HG02840 (cell line): Measurements from ENCODE around the gene SGSH.

Experiments used
- ATAC-seq: cut with Tn5 transposase; IDR thresholded peaks from one replicate; pipeline ENCODE4 v1.9.1; 2021; ENCODE audit warnings: mild to moderate bottlenecking, moderate library complexity, moderate number of reproducible peaks; ENCODE audit not compliant: unreplicated experiment, low FRiP score

The SGSH gene

GRCh38 chr17:80190716-80191115 is 29.4 kb downstream of the SGSH start:
- no peak for ATAC-seq

- ATAC-seq = no peak
Measured at GRCh38 chr17:80189611-80190010, 30.5 kb downstream of the SGSH start.

GRCh38 chr17:80187515-80187941 is 32.6 kb downstream of the SGSH start:
- ATAC-seq = no peak

- no peak for ATAC-seq
Measured at GRCh38 chr17:80187090-80187489, 33.0 kb downstream of the SGSH start.

GRCh38 chr17:80185968-80186367 is 34.2 kb downstream of the SGSH start:
- no peak for ATAC-seq

- ATAC-seq = no peak
Measured at GRCh38 chr17:80184423-80184714, 35.8 kb downstream of the SGSH start.

GRCh38 chr17:80183581-80184422 is 36.3 kb downstream of the SGSH start:
- ATAC-seq = no peak

GRCh38 chr17:80182845-80183223 is 37.3 kb downstream of the SGSH start:
- no peak for ATAC-seq

- ATAC-seq = no peak
Measured at GRCh38 chr17:80182118-80182844, 37.9 kb downstream of the SGSH start.

GRCh38 chr17:80181431-80181830 is 38.7 kb downstream of the SGSH start:
- ATAC-seq = no peak

GRCh38 chr17:80180192-80180591 is 39.9 kb downstream of the SGSH start:
- ATAC-seq = no peak

GRCh38 chr17:80177986-80178595 is 42.0 kb downstream of the SGSH start:
- no peak for ATAC-seq

GRCh38 chr17:80176757-80177156 is 43.4 kb downstream of the SGSH start:
- no peak for ATAC-seq

GRCh38 chr17:80173916-80174315 is 46.2 kb downstream of the SGSH start:
- ATAC-seq = no peak

- no peak for ATAC-seq
Measured at GRCh38 chr17:80173126-80173525, 47.0 kb downstream of the SGSH start.

- ATAC-seq = no peak
Measured at GRCh38 chr17:80171681-80172080, 48.5 kb downstream of the SGSH start.

GRCh38 chr17:80169784-80170500 is 50.2 kb downstream of the SGSH start, which contains the start of gene CARD14:
Gene CARD14, plus strand, starts transcription at chr17:80170030. Its CDS starts 11,409 bp downstream, at chr17:80181439.
- ATAC-seq = no peak

- ATAC-seq = no peak
Measured at GRCh38 chr17:80169107-80169506, 51.0 kb downstream of the SGSH start.

GRCh38 chr17:80168371-80168770 is 51.8 kb downstream of the SGSH start:
- no peak for ATAC-seq

GRCh38 chr17:80166446-80166845 is 53.7 kb downstream of the SGSH start:
- no peak for ATAC-seq

- ATAC-seq = no peak
Measured at GRCh38 chr17:80164185-80164584, 55.9 kb downstream of the SGSH start.
